HG03457 (cell line): Measurements from ENCODE around the gene CAP2.
"Not testable (repeated sequence)": the region's sequence is repeated elsewhere in the genome, so short reads cannot be mapped to it uniquely, and the experiment has no call there.

Experiments
- ATAC-seq: cut with Tn5 transposase; IDR thresholded peaks from one replicate; pipeline ENCODE4 v1.9.1; 2021; ENCODE audit warnings: moderate number of reproducible peaks; ENCODE audit not compliant: unreplicated experiment

Gene CAP2

GRCh38 chr6:17565399-17565798, 172.0 kb downstream of the CAP2 start:
- ATAC-seq, result no peak

GRCh38 chr6:17574866-17575560, 181.6 kb downstream of the CAP2 start:
- no peak for ATAC-seq

GRCh38 chr6:17577059-17577458, 183.7 kb downstream of the CAP2 start:
- no peak for ATAC-seq

GRCh38 chr6:17580518-17581048, 187.2 kb downstream of the CAP2 start:
- ATAC-seq, result peak; percentile 75

- not testable (repeated sequence) for ATAC-seq
Measured at GRCh38 chr6:17581282-17581681, 187.9 kb downstream of the CAP2 start.

GRCh38 chr6:17583811-17584210, 190.4 kb downstream of the CAP2 start:
- ATAC-seq, result no peak

GRCh38 chr6:17584241-17584803, 190.9 kb downstream of the CAP2 start:
- ATAC-seq, result no peak

GRCh38 chr6:17585766-17586490, 192.5 kb downstream of the CAP2 start:
- ATAC-seq, result no peak

- not testable (repeated sequence) for ATAC-seq
Measured at GRCh38 chr6:17586623-17587022, 193.2 kb downstream of the CAP2 start.

- no peak for ATAC-seq
Measured at GRCh38 chr6:17588011-17588410, 194.6 kb downstream of the CAP2 start.

GRCh38 chr6:17589406-17590096, 196.2 kb downstream of the CAP2 start:
- no peak for ATAC-seq

GRCh38 chr6:17591287-17591686, 197.9 kb downstream of the CAP2 start:
- no peak for ATAC-seq

- no peak for ATAC-seq
Measured at GRCh38 chr6:17593246-17593645, 199.9 kb downstream of the CAP2 start.

- ATAC-seq, result no peak
Measured at GRCh38 chr6:17596085-17596484, 202.7 kb downstream of the CAP2 start.

GRCh38 chr6:17599877-17600526, 206.6 kb downstream of the CAP2 start, which contains the start of gene FAM8A1:
FAM8A1 (plus strand) TSS chr6:17600302; CDS start chr6:17600410, 108 bp downstream.
- ATAC-seq, result peak; percentile 71

GRCh38 chr6:17600527-17601385, 207.4 kb downstream of the CAP2 start:
- ATAC-seq, result peak; percentile 44

GRCh38 chr6:17601386-17601703, 207.9 kb downstream of the CAP2 start:
- ATAC-seq, result no peak

GRCh38 chr6:17602888-17603287, 209.5 kb downstream of the CAP2 start:
- ATAC-seq, result no peak

- no peak for ATAC-seq
Measured at GRCh38 chr6:17606606-17607005, 213.2 kb downstream of the CAP2 start.
